ENCODE results near the gene PCDH7. TPM values are rescaled to one million over a fixed set of nuclear protein-coding genes. Genes with fewer than 3 reads are reported as not detected.

PCDH7 gene
- total RNA-seq, 4 donors from 2014 or later = 4.9 to 42.1 (median 7.6) TPM

DNA sequence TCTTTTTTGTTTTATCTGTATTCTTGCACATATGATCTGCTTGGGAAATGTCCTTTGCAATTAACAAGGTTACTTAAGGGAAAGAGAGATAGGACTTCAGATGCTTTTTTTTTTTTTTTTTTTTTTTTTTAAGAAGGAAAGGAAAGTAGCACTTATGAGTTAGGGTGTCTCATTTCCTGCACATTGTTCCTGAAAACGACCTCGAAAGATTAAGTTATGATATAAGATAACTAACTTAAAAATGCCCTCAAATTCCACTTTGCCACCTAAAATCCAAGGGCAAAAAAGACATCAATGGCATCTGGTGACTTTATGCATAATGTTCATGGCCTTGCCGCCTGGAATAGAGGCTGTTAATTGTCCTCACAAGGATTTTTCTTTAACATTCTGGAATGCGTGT is 44.9 kb downstream of the PCDH7 start:
- Histone ChIP-seq H3K4me1 (no peaks in the 10 kb centered on the region), H3K27me3 (no peaks in the 10 kb centered on the region), H3K36me3 (no peaks in the 10 kb centered on the region), H3K9me3 (no peaks in the 10 kb centered on the region), H3K4me3 (no peak overlapping the region), H3K27ac (no peak overlapping the region)
- no peak for DNase-seq
- TF ChIP-seq, protein P1, sequence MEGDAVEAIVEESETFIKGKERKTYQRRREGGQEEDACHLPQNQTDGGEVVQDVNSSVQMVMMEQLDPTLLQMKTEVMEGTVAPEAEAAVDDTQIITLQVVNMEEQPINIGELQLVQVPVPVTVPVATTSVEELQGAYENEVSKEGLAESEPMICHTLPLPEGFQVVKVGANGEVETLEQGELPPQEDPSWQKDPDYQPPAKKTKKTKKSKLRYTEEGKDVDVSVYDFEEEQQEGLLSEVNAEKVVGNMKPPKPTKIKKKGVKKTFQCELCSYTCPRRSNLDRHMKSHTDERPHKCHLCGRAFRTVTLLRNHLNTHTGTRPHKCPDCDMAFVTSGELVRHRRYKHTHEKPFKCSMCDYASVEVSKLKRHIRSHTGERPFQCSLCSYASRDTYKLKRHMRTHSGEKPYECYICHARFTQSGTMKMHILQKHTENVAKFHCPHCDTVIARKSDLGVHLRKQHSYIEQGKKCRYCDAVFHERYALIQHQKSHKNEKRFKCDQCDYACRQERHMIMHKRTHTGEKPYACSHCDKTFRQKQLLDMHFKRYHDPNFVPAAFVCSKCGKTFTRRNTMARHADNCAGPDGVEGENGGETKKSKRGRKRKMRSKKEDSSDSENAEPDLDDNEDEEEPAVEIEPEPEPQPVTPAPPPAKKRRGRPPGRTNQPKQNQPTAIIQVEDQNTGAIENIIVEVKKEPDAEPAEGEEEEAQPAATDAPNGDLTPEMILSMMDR (IDR thresholded peaks at IDR 0.05) = no peak

DNA sequence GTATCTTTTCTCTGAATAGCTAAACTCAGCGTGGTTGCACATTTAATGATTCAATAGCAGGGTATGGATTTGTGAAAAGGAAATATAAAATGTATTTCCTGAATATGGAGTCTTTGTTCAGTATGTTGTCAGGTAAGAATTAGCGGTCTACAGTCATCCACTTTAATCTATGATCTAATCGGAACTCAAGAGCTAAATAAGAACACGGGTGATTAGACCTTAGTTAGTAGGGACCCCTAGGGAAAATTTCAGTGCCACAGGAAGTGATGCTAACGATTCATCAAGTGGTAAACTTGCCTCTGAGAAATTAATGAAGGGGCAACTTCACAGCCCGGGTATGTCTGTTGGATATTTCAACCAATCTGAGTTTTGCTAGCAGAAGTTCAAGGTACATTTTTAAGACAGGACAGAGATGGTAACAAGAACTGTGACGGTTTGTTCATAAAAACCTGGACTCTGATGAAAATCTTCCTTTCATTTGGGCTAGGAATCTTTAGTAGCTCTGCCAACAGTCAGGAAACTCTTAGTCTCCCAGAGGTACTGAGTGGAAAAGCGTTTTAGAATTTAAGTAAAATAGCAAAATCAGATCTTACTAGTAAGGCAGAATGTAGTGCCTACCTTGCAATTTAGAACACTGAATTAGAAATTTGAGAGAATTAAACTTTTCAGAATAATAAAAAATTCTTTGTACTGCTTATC is 47.1 kb downstream of the PCDH7 start:
- no peak for DNase-seq
- Histone ChIP-seq H3K27me3 (no peaks in the 10 kb centered on the region), H3K36me3 (no peaks in the 10 kb centered on the region), H3K4me1 (no peaks in the 10 kb centered on the region), H3K9me3 (no peaks in the 10 kb centered on the region), H3K27ac (no peak overlapping the region), H3K4me3 (no peak overlapping the region)
- no peak for TF ChIP-seq POLR2A (IDR thresholded peaks at IDR 0.05)
- TF ChIP-seq, protein P1 (IDR thresholded peaks at IDR 0.05) = no peak

GRCh38 chr4:30768277-30768676 is 48.1 kb downstream of the PCDH7 start:
- DNase-seq = no peak
- no peak overlapping the region for H3K4me3 ChIP-seq
- TF ChIP-seq, protein P1 (IDR thresholded peaks at IDR 0.05) = no peak
- no peak for TF ChIP-seq POLR2A (IDR thresholded peaks at IDR 0.05)
- no peaks in the 10 kb centered on the region for H3K4me1 ChIP-seq
- no peak overlapping the region for H3K27ac ChIP-seq
- no peaks in the 10 kb centered on the region for H3K9me3 ChIP-seq
- H3K27me3 ChIP-seq = no peaks in the 10 kb centered on the region
- H3K36me3 ChIP-seq = no peaks in the 10 kb centered on the region

GRCh38 chr4:30769093-30769492 is 48.9 kb downstream of the PCDH7 start:
- DNase-seq = no peak
- Histone ChIP-seq H3K4me3 (no peak overlapping the region), H3K27me3 (no peaks in the 10 kb centered on the region), H3K4me1 (no peaks in the 10 kb centered on the region), H3K27ac (no peak overlapping the region), H3K9me3 (no peaks in the 10 kb centered on the region), H3K36me3 (no peaks in the 10 kb centered on the region)
- TF ChIP-seq POLR2A (IDR thresholded peaks at IDR 0.05) = no peak
- TF ChIP-seq, protein P1 (IDR thresholded peaks at IDR 0.05) = no peak

- no peak for TF ChIP-seq POLR2A (IDR thresholded peaks at IDR 0.05)
- TF ChIP-seq, protein P1 (IDR thresholded peaks at IDR 0.05) = no peak
- H3K4me3 ChIP-seq = no peak overlapping the region
- H3K36me3 ChIP-seq = no peaks in the 10 kb centered on the region
- H3K4me1 ChIP-seq = no peaks in the 10 kb centered on the region
- H3K9me3 ChIP-seq = no peaks in the 10 kb centered on the region
- no peak for DNase-seq
- H3K27me3 ChIP-seq = no peaks in the 10 kb centered on the region
- no peak overlapping the region for H3K27ac ChIP-seq
These were observed 49.9 kb downstream of the PCDH7 start for GRCh38 chr4:30770049-30770549.
